ENCODE results near the gene EIF1AD. TPM values are rescaled to one million over a fixed set of nuclear protein-coding genes. Genes with fewer than 3 reads are reported as not detected.

Gene EIF1AD
- total RNA-seq, 2 donors from 2014 or later = 17.6 to 25.0 TPM

GRCh38 chr11:65975771-65976170, 26.2 kb downstream of the EIF1AD start:
- TF ChIP-seq CTCF (IDR thresholded peaks at IDR 0.05) = no peak
- Histone ChIP-seq H3K36me3 (peaks cover 41% of the 10 kb centered on the region), H3K27me3 (no peaks in the 10 kb centered on the region), H3K4me3 (no peak overlapping the region), H3K9me3 (no peaks in the 10 kb centered on the region), H3K27ac (no peak overlapping the region), H3K4me1 (no peaks in the 10 kb centered on the region)
- DNase-seq (ENCODE audit: low spot score) = no peak

- H3K36me3 ChIP-seq = peaks cover 50% of the 10 kb centered on the region
- H3K4me1 ChIP-seq = no peaks in the 10 kb centered on the region
- no peaks in the 10 kb centered on the region for H3K9me3 ChIP-seq
- H3K27me3 ChIP-seq = no peaks in the 10 kb centered on the region
- H3K4me3 ChIP-seq = no peak overlapping the region
- DNase-seq (ENCODE audit: low spot score) = no peak
- TF ChIP-seq CTCF (IDR thresholded peaks at IDR 0.05) = no peak
- H3K27ac ChIP-seq = no peak overlapping the region
These were observed 28.4 kb downstream of the EIF1AD start for GRCh38 chr11:65973439-65974110.

- no peak overlapping the region for H3K27ac ChIP-seq
- TF ChIP-seq CTCF (IDR thresholded peaks at IDR 0.05) = no peak
- no peak for DNase-seq (ENCODE audit: low spot score)
- H3K9me3 ChIP-seq = no peaks in the 10 kb centered on the region
- no peak overlapping the region for H3K4me3 ChIP-seq
- peaks cover 50% of the 10 kb centered on the region for H3K36me3 ChIP-seq
- H3K4me1 ChIP-seq = no peaks in the 10 kb centered on the region
- H3K27me3 ChIP-seq = no peaks in the 10 kb centered on the region
These were observed 29.8 kb downstream of the EIF1AD start for GRCh38 chr11:65972116-65972515.

GRCh38 chr11:65968600-65969482, 33.1 kb downstream of the EIF1AD start:
- no peak overlapping the region for H3K27ac ChIP-seq
- no peak for TF ChIP-seq CTCF (IDR thresholded peaks at IDR 0.05)

GRCh38 chr11:65967329-65967934, 34.5 kb downstream of the EIF1AD start:
- no peaks in the 10 kb centered on the region for H3K27me3 ChIP-seq
- no peaks in the 10 kb centered on the region for H3K9me3 ChIP-seq
- DNase-seq (ENCODE audit: low spot score) = no peak
- no peak overlapping the region for H3K27ac ChIP-seq
- no peak for TF ChIP-seq CTCF (IDR thresholded peaks at IDR 0.05)
- peaks cover 67% of the 10 kb centered on the region for H3K36me3 ChIP-seq
- peaks cover 0 to 15% of the 10 kb centered on the region in 2 donors for H3K4me1 ChIP-seq
- no peak overlapping the region for H3K4me3 ChIP-seq

More at GRCh38 chr11:65968600-65969482, 33.1 kb downstream of the EIF1AD start:
- Histone ChIP-seq H3K27me3 (no peaks in the 10 kb centered on the region), H3K9me3 (no peaks in the 10 kb centered on the region), H3K36me3 (peaks cover 68% of the 10 kb centered on the region), H3K4me1 (peaks cover 0 to under 1% of the 10 kb centered on the region in 2 donors), H3K4me3 (no peak overlapping the region)
- DNase-seq (ENCODE audit: low spot score) = no peak
